Stimulated activated naive CD4-positive, alpha-beta T cell treated with Interleukin-2 at 50 U/mL for 16 hours (primary cell): Measurements from ENCODE around the gene ARHGAP26.
A peak's percentile ranks its signal among the peaks of the same experiment; 100 is the strongest.

ENCODE experiments used
- DNase-seq: peaks from one replicate; lab custom pipeline; 2025; lab: John Stamatoyannopoulos, UW

The ARHGAP26 gene

DNA sequence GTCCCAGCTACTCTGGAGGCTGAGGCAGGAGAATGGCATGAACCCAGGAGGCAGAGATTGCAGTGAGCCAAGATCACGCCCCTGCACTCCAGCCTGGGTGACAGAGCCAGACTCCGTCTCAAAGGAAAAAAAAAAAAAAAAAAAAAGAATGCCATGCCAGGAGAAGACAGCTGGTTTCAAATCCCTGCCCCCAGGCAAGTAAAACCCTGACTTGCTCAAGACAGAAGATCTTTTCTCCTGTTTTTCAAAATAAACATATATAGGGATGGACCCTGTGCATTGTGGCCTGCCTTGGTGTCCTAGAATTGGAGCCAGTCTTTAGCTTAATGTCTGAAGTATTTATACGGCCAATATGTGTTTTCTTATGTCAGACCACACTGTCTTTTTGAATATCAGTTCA, 456.2 kb downstream of the ARHGAP26 start:
- no peak for DNase-seq

- no peak for DNase-seq
Observed at GRCh38 chr5:143226872-143227271, 456.7 kb downstream of the ARHGAP26 start.

DNA sequence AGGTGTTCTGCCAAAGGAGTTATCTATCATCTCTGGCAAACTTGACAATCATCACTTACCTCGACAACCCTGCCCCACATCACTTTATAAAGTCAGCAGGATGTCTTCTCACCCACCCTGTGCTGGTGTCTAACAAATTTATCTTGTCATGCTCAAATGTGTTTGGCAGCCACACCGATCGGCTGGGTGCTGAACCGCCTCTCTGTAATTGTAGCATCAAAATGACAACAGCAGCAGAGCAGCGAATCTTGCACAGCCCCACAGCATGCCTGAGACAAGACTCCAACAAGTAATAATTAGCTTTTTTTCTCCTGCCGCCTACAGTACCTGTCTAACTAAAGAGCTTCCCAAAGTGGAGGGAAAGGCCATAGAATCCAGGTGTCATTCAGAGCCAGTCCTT, 457.1 kb downstream of the ARHGAP26 start:
- no peak for DNase-seq

GRCh38 chr5:143228597-143229293, 458.6 kb downstream of the ARHGAP26 start:
- peak; percentile 24 for DNase-seq

- DNase-seq = no peak
Observed at GRCh38 chr5:143229426-143229895, 459.3 kb downstream of the ARHGAP26 start.

DNA sequence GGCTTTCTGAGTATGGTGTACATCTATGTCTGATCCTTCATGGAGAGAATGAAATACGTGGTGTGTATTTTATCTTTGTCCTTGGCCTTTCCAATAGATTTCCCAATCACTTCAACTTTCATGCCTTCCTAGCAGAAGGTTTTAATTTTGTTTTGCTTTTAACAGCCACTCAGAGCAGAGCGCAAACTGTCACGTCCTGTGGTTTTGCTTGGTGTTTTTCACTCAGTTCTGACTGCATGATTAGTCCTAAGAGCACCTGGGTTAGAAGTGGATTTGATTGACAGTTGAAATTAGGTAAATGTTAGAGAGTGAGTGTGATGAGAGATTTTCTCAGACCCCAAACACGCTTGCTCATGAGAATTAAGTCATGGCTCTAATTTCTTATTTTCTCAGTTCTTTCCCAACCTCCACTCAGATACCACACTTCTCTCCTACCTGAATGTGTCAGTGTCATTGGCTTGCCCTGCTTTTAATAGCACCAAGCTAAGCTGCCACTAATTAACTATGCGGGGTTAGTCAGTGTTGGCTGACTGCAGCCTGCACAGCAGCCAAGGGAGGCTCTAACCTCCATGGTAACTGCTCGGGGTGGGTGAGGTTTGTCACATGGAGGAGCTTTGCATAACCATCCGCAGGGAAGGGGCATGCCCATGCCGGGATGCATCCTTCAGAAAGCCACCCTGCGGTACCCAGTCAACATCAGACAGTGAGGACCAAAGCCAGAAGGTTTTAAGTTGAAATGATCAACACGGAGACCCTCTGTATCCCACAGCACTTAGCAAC, 459.9 kb downstream of the ARHGAP26 start:
- peak; percentile 9 for DNase-seq

GRCh38 chr5:143230676-143230996, 460.5 kb downstream of the ARHGAP26 start:
- DNase-seq = no peak

- no peak for DNase-seq
Observed at GRCh38 chr5:143231416-143231815, 461.2 kb downstream of the ARHGAP26 start.

DNA sequence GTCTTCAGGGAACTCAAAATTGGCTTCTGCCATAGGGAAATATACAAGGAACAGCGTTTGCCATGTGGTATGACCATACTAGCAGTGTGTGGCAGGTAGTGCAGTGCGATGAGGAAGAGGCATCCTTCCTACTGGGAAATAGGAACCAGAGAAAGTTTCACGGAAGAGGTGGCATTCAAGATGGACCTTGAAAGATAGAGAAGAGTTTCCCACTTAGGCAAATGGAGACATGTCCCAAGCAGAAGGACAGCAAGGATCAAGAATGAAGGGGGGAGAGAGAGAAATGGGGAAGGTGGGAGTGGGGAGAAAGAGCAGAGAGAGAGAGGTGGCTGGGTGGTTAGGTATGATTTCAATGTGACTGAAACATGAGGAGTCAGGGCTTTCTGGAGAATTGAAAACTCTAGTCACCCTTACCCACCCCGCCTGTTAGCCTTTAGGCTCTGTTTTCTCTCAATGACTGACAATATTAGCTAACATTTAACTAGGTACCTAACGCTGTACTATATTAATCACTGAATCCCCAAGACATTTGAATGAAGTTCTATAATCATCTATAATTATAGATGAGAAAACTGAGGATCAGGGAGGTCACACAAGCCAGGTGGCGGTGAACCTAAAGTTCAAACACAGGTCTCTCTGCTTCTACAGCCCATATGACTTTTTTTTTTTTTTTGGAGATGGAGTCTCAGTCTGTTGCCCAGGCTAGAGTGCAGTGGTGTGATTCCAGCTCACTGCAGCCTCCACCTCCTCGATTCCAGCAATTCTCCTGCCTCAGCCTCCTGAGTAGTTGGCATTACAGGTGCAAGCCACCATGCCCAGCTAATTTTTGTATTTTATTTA, 462.0 kb downstream of the ARHGAP26 start:
- DNase-seq = no peak

GRCh38 chr5:143233031-143233430, 462.9 kb downstream of the ARHGAP26 start:
- DNase-seq = no peak

- no peak for DNase-seq
Observed at GRCh38 chr5:143234162-143234842, 464.1 kb downstream of the ARHGAP26 start.

DNA sequence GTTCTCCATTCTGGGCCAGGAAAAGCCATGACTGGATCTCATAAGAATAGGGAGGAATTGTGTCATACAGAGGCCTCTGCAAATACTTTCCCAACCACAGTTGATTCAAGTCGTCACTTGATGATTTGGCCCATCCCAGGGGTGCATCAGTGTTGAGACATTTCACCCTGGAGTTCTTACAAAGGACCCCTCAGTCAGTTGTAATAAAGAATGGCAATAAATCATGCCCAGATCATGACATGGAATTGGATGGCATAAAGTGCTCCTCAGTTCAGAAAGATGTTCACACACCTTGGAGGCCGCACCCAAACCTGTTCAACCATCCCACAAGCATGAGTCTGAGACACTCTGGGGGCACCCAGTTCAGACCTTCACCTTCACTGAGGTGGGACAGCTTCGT, 465.2 kb downstream of the ARHGAP26 start:
- DNase-seq = no peak

DNA sequence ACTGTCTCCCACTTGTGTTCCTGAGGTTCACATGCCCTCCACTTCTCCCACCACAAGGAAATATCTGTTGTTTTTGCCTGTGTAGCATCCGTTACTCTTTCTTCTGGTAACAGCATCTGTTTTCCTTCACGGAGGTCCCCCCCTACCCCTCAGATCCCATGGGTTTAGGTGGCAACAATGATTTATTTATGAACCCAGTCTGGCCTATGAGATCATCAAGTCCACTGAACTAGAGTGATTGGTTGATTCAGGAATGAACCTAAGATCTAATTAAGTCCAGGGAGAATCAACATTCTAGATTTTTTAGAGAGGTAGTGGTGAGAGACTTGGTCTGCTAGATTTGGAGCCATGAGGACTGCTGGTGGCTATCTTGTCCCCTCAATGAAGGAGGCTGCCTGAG, 466.5 kb downstream of the ARHGAP26 start:
- no peak for DNase-seq

DNA sequence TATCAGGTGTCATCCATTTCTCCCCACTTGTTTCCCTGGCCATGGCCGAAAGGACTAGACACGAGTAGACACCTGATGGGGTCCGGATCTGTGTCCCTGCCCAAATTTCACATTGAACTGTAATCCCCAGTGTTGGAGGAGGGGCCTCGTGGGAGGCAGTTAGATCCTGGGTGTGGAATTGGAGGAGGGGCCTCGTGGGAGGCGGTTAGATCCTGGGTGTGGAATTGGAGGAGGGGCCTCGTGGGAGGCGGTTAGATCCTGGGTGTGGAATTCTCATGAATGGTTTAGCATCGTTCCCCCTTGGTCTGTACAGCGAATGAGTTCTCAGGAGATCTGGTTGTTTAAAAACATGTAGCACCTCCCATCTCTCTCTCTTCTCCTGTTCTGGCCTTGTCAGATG, 467.5 kb downstream of the ARHGAP26 start:
- DNase-seq = no peak

DNA sequence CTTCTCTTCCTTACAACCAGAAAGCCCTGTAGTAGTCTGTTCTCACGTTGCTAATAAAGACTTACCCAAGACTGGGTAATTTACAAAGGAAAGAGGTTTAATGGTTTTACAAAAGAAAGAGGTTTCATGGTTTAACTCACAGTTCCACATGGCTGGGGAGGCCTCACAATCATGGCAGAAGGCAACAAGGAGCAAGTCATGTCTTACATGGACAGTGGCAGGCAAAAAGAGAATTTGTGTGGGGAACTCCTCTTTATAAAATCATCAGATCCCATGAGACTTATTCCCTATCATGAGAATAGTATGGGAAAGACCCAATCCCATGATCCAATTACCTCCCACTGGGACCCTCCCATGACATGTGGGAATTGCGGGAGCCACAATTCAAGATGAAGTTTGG, 468.4 kb downstream of the ARHGAP26 start:
- DNase-seq = no peak

- no peak for DNase-seq
Observed at GRCh38 chr5:143239882-143240518, 469.8 kb downstream of the ARHGAP26 start.

GRCh38 chr5:143241892-143242291, 471.7 kb downstream of the ARHGAP26 start:
- no peak for DNase-seq

DNA sequence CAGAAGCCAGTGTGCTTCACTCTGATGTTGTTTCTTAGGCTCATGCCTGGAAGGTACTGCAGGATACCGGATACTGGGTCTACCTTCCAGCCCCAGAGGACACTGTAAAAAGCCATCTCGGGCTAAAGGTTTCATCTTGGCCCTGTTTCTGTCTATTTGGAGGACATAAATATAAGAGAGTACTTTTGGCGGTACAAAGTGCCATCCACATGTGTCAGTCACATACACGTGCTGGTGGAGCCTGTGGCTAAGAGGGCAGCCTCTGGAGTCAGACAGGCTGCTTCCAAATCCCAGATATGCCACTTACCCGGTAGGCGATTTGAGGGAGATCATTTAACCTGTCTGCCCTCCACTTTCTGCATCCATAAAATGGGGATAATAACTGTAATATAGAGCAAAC, 472.9 kb downstream of the ARHGAP26 start:
- no peak for DNase-seq

GRCh38 chr5:143244000-143244736, 474.0 kb downstream of the ARHGAP26 start:
- no peak for DNase-seq

DNA sequence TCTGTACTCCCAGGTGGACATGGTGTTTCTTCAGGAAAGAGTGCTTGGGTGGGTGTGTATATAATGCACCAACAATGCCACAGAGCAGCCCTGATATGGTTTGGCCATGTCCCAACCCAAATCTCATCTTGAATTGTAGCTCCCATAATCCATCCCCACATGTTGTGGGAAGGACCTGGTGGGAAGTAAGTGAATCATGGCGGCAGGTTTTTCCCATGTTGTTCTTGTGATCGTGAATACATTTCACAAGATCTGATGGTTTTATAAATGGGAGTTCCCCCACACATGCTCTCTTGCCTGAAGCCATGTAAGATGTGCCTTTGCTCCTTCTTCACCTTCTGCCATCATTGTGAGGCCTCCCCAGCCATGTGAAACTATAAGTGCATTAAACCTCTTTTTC, 474.8 kb downstream of the ARHGAP26 start:
- DNase-seq = no peak
